WTC11 (cell line): ENCODE data around the gene VCPKMT. TPM values are rescaled to one million over a fixed set of nuclear protein-coding genes. Genes with fewer than 3 reads are reported as not detected.

ENCODE experiments used
- ATAC-seq: fragments of 200-7000 bp; cut with Tn5 transposase; 2 replicates; pipeline ENCODE4 v1.10.0; 2021; ENCODE audit warnings: mild to moderate bottlenecking, moderate library complexity
- CTCF ChIA-PET: fragments of 300-600 bp; sonication (Branson Sonifier 250); formaldehyde crosslinking; loops from one replicate; lab custom pipeline; 2021; ENCODE audit warnings: antibody characterized with exemption; lab: Charles Lee
- POLR2A ChIA-PET: fragments of 350-600 bp; sonication (Branson Sonifier 250); formaldehyde crosslinking; loops from one replicate; lab custom pipeline; 2021; ENCODE audit warnings: antibody characterized with exemption; lab: Charles Lee
- DNase-seq: peaks from one replicate; pipeline ENCODE4 v3.0.0; 2021; ENCODE audit warnings: low spot score
- H3K27ac Mint-ChIP-seq: 2 replicates; pipeline ENCODE4 v1.8.0; 2021; ENCODE audit warnings: mixed read lengths
- H3K27me3 Mint-ChIP-seq: 2 replicates; pipeline ENCODE4 v1.8.0; 2021; ENCODE audit warnings: low read depth, mild to moderate bottlenecking, moderate library complexity, mixed read lengths
- H3K36me3 Mint-ChIP-seq: 2 replicates; pipeline ENCODE4 v1.8.0; 2021; ENCODE audit warnings: mixed read lengths
- H3K4me1 Mint-ChIP-seq: 2 replicates; pipeline ENCODE4 v1.8.0; 2022; ENCODE audit warnings: mixed read lengths
- H3K4me3 Mint-ChIP-seq: 2 replicates; pipeline ENCODE4 v1.8.0; 2021; ENCODE audit warnings: mild to moderate bottlenecking, moderate library complexity, mixed read lengths
- H3K9me3 Mint-ChIP-seq: 2 replicates; pipeline ENCODE4 v1.8.0; 2021; ENCODE audit warnings: mixed read lengths
- AFF4 ChIP-seq: sonication (generic); formaldehyde crosslinking; IDR thresholded peaks from 2 replicates; pipeline ENCODE4 v1.8.1; 2023; ENCODE audit warnings: mild to moderate bottlenecking, missing genetic modification reagents, borderline replicate concordance
- AR ChIP-seq: fragments of 250-450 bp; sonication (Bioruptor Pico); IDR thresholded peaks from 2 replicates; pipeline ENCODE4 v1.9.0; 2021; ENCODE audit warnings: mild to moderate bottlenecking
- CDX4 ChIP-seq: fragments of 250-450 bp; sonication (Bioruptor Pico); IDR thresholded peaks from 2 replicates; pipeline ENCODE4 v1.9.0; 2021; ENCODE audit warnings: moderate library complexity, mild to moderate bottlenecking, inconsistent platforms, borderline replicate concordance
- E2F5 ChIP-seq: sonication (generic); formaldehyde crosslinking; IDR thresholded peaks from 2 replicates; pipeline ENCODE4 v1.8.1; 2022; ENCODE audit warnings: mild to moderate bottlenecking, moderate library complexity, missing genetic modification reagents
- ERG ChIP-seq: fragments of 250-450 bp; sonication (Bioruptor Pico); IDR thresholded peaks from 2 replicates; pipeline ENCODE4 v1.8.0; 2021; ENCODE audit warnings: mild to moderate bottlenecking
- ESRRA ChIP-seq: sonication (generic); formaldehyde crosslinking; IDR thresholded peaks from 2 replicates; pipeline ENCODE4 v1.8.1; 2022; ENCODE audit warnings: mild to moderate bottlenecking, missing genetic modification reagents, borderline replicate concordance
- FOXP1 ChIP-seq: sonication (generic); formaldehyde crosslinking; IDR thresholded peaks from 2 replicates; pipeline ENCODE4 v1.8.0; 2022; ENCODE audit warnings: missing genetic modification reagents, mild to moderate bottlenecking, moderate library complexity, borderline replicate concordance
- GTF2I ChIP-seq: fragments of 250-450 bp; sonication (Bioruptor Pico); conservative IDR thresholded peaks from 2 replicates; pipeline ENCODE4 v1.4.0; 2021; ENCODE audit warnings: mild to moderate bottlenecking
- IRF2 ChIP-seq: sonication (generic); formaldehyde crosslinking; IDR thresholded peaks from 2 replicates; pipeline ENCODE4 v1.8.0; 2022; ENCODE audit warnings: low read depth, missing genetic modification reagents, borderline replicate concordance
- NR1H2 ChIP-seq: sonication (generic); formaldehyde crosslinking; IDR thresholded peaks from 2 replicates; pipeline ENCODE4 v1.9.0; 2021; ENCODE audit warnings: mild to moderate bottlenecking, moderate library complexity, missing genetic modification reagents
- RELA ChIP-seq: sonication (generic); formaldehyde crosslinking; IDR thresholded peaks from 2 replicates; pipeline ENCODE4 v1.8.1; 2022; ENCODE audit warnings: missing genetic modification reagents, mild to moderate bottlenecking, borderline replicate concordance
- STAT6 ChIP-seq: sonication (generic); formaldehyde crosslinking; conservative IDR thresholded peaks from 2 replicates; pipeline ENCODE4 v1.8.1; 2023; ENCODE audit warnings: mild to moderate bottlenecking, low read depth, missing genetic modification reagents, moderate library complexity
- TEAD1 ChIP-seq: sonication (generic); formaldehyde crosslinking; IDR thresholded peaks from 2 replicates; pipeline ENCODE4 v1.8.0; 2022; ENCODE audit warnings: mild to moderate bottlenecking, missing genetic modification reagents
- ZNF512 ChIP-seq: sonication (generic); formaldehyde crosslinking; IDR thresholded peaks from 2 replicates; pipeline ENCODE4 v1.8.1; 2022; ENCODE audit warnings: missing genetic modification reagents, borderline replicate concordance
- ZSCAN18 ChIP-seq: fragments of 250-450 bp; sonication (Bioruptor Pico); IDR thresholded peaks from 2 replicates; pipeline ENCODE4 v2.1.2; 2022; ENCODE audit warnings: mild to moderate bottlenecking, moderate library complexity
- total RNA-seq: library from RNA; stranded (reverse); gene quantifications from 3 replicates; pipeline ENCODE4 v1.2.3, GENCODE V29; 2021

The VCPKMT gene
- total RNA-seq, 1 experiment from 2014 or later: 11.5 TPM

- ChIA-PET CTCF (interaction anchor here (1.7 kb wide), 1 partner anchor 226 kb away, joined by 7 read pairs; no protein-coding TSS in a partner anchor), POLR2A (no interaction called here)
- no peak for ATAC-seq
- no peaks in the 10 kb centered on the region for H3K36me3 Mint-ChIP-seq
- no peak overlapping the region for H3K4me3 Mint-ChIP-seq
- no peak for TF ChIP-seq AR
- TF ChIP-seq NR1H2 (CRISPR knock-in tag): no peak
- no peak for TF ChIP-seq CDX4
- no peak for TF ChIP-seq RELA
- TF ChIP-seq AFF4 (CRISPR knock-in tag): no peak
- TF ChIP-seq TEAD1: no peak
- no peak for TF ChIP-seq GTF2I (CRISPR knock-in tag)
- no peak for TF ChIP-seq STAT6
- no peak for TF ChIP-seq E2F5 (CRISPR knock-in tag)
- TF ChIP-seq IRF2 (CRISPR knock-in tag): no peak
- no peak for TF ChIP-seq ZSCAN18 (CRISPR knock-in tag)
- H3K4me1 Mint-ChIP-seq: peaks cover 13% of the 10 kb centered on the region
- no peaks in the 10 kb centered on the region for H3K27me3 Mint-ChIP-seq
- no peak for DNase-seq
- no peaks in the 10 kb centered on the region for H3K9me3 Mint-ChIP-seq
- H3K27ac Mint-ChIP-seq: no peak overlapping the region
Measured at GRCh38 chr14:50088117-50088515, 28.3 kb downstream of the VCPKMT start.

GRCh38 chr14:50087341-50088116 is 28.8 kb downstream of the VCPKMT start:
- no peaks in the 10 kb centered on the region for H3K9me3 Mint-ChIP-seq
- ATAC-seq (no peak), DNase-seq (no peak)
- H3K4me1 Mint-ChIP-seq: peaks cover 10% of the 10 kb centered on the region
- H3K36me3 Mint-ChIP-seq: no peaks in the 10 kb centered on the region
- ChIA-PET CTCF (interaction anchor here (1.7 kb wide), 1 partner anchor 225 kb away, joined by 7 read pairs; no protein-coding TSS in a partner anchor), POLR2A (no interaction called here)
- no peak overlapping the region for H3K27ac Mint-ChIP-seq
- no peak overlapping the region for H3K4me3 Mint-ChIP-seq
- H3K27me3 Mint-ChIP-seq: no peaks in the 10 kb centered on the region
- no peak for TF ChIP-seq E2F5 (CRISPR knock-in tag)
- TF ChIP-seq ESRRA: no peak
- no peak for TF ChIP-seq FOXP1
- TF ChIP-seq ERG (CRISPR knock-in tag): no peak
- no peak for TF ChIP-seq ZNF512 (CRISPR knock-in tag)
